Stromal cell of bone marrow (primary cell): Measurements from ENCODE around the gene RNF44.

Experiments
- DNase-seq: peaks from one replicate; pipeline ENCODE4 v3.0.0-alpha.2; 2012; ENCODE audit warnings: low read depth

RNF44 gene

DNA sequence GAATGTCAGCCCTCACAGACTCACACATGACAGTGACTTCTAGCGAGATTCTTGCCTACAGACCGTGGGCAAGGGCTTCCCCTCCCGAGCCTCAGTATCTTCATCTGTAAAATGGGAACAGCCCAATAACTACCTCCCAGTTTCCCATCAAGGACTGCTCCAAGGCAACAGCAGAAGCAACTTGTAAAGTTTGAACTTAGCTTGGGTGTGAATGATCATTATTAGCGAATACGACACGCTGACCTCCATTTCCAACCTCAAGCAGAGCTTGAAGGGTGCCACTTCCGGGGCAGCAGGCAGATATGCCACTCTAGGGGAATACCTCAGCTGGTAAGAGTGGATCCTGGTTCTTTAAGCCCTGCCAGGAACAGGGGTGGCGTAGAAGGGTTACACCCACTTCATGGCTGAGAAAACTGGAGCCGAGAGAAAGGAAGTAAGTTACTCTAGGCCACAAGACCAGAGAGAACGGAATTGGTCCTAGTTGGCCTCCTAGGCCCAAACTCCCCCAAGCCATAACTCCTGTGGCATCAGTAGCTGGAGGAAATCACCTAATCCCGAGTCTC is 2.0 kb downstream of the RNF44 start:
- no peak for DNase-seq

DNA sequence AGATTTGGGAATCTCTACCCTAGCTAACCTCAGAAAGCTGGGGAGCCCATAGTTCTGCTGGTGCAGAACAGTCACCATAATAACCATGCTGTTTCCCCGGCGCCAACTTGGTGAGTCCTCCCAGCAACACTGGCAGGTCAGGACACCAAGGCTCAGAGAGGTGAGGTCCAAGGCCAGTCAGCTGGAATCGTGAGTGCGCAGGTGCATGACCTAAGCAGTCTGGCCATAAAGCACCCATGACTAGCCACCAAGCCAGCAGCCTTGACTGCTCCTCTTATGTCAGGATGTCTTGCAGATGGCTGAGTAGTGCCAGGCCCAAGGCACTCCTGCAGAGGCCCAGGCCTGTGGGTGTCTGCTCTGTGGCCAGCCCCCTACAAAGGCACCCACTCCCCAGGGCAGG is 2.6 kb downstream of the RNF44 start:
- DNase-seq = no peak

DNA sequence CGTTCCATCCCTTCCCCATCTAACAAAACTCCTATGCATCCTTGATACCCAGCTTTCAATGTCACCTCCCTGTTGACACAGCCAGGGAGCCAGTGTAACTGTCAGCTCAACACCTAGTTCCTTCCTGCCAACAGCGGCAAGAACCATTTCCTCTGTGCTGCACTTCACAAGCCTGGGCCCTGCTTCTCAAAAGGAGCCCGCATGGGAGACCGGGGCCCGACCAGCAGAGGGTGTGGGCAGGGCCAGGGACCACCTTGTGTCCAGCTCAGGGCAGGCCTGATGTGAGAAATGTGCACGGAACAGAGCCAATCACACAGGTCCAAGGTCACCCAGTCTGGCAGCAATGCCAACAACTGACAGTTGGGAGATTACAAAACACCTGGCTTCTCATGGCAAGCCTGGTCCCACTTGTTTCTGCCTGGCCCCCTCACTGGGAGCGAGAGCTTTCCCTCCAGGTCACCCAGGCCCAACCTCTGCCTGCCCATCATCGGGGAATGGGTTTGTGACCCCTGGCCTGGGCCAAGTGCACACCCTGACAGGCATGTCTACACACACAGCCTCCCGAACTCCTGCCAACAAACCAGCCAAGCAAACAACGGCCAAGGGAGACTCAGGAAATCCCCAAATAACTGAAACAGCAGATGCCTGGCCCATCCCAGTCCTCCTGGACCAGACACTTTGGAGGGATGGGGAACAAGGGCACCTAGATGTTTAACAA is 3.1 kb downstream of the RNF44 start:
- no peak for DNase-seq

DNA sequence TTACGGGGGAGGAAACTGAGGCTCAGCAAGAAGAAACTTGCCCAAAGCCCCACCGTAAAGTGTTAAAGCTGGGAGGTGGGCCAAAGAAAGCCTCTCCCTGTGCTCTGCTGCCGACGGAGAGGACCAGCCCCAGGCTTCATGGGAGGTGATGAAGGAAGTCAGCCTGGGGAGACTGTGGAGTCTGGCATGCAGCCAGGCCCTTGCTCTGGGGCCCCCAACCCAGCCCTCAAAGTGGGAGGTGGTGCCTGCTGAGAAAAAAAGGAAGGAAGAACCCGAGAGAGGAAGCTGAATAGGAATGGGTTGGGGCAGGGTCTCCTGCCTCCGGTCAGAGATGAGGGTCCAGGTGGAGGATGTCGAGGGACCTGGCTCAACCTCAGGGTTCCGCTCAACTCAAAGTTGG is 3.8 kb downstream of the RNF44 start:
- no peak for DNase-seq

DNA sequence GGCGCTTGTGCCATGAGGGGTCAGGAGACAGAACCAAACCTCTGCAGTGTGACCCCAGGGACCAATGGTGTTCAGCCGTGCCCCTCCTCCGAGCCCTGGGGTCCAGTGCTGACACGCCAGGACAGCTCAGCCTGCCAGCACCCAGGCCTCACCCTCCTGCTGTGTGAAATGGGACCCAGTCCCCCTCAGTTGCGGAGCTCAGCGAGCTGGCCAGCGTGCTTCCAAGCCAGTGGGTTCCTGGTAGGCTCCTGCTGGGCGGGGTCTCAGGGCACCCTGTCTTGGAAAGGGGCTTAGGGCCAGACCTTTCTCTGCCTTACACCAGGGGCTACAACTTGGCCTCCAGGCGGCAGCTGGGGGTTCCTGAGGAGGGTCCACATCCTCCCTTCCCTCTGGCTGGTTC is 4.4 kb downstream of the RNF44 start:
- DNase-seq = no peak

DNA sequence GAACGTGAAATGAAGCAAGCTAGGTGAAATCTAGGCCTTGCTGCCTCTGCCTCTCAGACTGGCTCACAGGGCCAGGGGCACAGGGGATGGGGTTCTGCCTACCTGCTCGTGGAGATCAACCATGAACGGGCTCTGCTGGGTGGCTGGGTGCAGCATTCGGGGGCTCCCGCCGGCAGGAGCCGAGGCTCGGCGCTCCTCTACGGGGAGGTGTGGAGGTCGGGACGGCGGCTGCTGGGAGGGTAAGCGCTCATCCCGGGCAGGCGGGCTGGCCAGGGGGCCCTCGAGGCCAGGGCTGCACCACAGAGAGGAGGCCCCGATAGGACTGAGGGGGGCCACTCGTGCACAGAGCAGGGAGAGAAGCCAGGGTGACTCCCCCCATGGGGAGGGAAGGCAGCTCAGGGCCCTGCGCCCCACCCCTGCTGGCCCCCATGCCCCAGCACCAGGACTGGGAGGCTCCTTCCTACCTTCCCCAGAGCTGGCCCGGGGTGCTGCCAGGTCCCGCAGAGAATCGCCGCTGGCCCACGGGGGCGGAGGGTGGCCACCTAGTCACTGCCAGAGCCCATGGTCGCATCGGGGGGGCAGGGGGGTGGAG is 5.2 kb downstream of the RNF44 start:
- no peak for DNase-seq

DNA sequence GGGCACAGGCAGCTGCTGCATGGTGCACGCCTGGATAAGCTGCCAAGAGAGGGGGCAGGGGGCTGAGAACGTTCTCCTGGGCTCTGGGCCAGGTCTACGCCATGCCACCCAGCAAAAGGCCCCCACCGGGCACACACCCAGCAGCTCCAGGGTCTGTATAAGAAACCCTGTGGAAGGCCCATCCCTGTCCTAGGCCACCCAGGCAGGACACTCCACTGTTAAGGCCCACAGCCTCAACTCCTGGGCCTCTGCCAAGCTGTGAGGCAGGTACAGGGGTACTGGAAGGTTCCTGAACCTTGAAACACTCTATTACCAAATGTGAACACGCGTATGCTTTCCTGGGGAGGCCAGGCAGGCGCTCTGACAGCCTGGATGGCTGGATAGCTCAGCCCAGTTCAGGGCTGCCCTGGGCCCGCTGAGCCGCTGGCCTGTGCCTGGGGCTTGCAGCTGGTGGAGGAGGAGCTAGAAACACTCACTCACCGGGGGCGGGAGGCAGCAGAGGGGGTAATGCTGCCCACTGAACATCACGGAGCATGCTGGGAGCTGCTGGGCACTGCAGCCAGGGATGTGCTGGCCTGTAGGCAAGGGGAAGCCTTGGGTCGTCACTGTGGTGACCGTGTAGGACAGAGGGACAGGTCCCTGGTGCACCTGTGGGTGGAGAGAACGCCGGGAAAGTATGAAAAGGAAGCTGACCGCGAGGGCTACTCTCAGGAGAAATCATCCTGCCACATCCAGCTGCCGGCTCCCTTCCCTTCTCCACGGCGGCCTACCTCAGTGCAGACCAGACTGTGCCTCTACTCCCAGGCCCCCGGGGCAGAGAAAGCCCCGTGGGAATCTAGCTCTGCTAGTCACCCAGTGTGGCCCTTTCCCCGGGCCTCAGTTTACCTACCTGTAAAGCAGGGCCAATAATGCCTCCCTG is 6.0 kb downstream of the RNF44 start:
- DNase-seq = no peak

DNA sequence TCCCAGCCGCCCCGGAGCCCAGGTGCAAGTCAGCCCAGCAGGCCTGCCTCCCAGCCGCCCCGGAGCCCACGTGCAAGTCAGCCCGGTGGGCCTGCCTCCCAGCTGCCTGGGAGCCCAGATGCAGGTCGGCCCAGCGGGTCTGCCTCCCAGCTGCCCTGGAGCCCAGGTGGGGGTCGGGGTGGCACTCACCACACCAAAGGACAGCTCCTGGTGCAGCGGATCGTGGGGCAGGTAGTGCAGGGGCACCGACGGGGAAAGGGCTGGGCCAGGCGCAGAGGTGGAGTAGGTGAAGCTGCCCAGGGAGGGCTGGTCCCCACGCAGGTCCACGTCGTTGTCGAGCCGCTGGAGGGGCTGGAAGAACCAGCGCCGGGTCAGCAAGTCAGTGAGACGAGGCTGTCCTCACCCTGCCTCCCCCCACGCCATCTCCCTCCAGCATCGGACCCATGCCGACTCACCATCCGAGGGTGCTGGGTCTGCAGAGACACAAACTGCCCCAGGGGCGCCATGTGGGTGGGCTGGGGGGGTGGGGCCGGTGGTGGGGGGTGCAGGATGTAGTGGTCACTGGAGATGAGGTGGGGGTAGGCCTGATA is 6.7 kb downstream of the RNF44 start:
- DNase-seq = no peak

DNA sequence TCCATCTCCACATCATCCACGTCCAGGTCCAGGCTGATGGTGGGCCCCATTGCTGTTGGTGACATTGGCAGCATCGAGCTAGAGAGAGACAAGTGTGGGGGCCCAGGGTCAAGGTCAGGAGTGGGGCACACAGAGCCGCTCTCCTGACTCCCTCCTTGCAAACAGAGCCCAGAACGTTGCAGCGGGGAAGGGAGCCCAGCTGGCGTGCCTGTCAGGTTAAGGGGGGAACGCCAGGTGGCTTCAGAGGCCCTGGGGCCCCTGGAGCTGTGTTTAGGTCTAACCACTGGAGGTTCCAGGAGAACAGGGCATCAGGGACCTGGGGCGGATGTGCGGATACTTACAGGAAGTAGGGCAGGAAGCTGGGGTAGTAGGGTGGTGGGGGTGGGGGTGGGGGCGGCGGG is 7.5 kb downstream of the RNF44 start:
- DNase-seq = no peak

DNA sequence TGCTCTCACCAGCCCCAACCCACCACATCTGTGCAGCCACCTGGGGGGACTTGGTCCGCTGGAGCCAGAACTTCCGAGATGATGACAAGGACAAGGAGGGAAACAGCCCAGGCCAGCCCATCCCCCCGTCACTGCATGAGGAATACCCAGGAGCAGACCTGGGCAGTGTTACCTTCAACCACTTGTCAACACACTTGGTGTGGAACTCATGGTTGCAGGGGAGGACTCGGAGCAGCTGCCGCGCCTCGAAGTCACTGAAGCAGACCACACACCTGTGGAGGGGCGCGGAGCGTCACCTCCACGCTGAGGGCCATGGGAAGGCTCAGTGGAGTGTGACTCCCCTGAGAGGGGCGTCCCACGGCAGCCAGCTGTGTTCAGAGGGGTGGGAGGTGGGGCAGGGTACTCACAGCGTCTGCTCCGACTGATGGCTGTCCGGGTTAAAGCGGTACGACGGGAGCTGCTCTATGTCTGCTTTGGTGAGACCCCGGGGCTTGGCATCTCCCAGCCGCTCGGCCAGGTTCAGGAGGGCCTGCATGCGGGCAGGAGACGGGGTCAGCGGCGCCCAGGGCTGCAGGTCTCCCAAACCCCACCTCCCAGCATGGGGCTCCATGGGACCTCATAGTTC is 8.0 kb downstream of the RNF44 start:
- DNase-seq = no peak

DNA sequence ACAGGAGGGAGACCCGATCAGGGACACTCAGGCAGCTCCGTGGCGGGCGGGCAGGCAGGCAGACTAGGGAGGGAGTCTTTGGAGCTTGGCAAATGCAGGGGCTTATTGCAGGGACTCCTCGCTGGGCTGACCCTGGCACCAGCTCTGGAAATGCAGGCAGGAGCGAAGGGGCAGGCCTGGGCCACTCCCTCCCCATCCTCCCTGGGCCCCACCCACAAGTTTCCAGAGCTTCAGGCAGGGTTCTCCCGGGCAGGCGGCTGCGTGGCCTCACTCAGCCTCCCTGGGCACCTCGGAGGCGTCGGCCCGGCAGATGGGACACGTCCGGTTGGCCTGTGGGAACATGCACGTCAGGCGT is 8.5 kb downstream of the RNF44 start:
- DNase-seq = no peak

DNA sequence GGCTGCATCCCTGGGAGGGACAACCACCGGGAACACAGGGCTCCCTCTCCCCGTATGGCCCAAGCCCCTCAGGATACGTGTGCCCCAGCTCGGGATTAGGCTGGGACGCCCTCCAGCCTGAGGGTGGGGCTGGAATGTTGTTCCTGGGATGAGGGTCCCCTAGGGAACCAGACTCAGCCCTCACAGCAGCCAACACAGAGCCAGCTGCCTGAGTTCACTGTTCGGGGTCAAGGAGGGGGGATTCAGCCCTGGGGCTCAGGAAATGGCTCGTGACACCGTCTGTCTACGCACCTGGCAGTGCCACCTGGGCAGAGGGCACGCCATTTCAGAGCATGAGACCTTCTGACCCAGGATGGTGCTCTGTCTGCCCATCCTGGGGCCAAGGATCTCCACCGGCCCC is 8.9 kb downstream of the RNF44 start:
- DNase-seq = no peak

DNA sequence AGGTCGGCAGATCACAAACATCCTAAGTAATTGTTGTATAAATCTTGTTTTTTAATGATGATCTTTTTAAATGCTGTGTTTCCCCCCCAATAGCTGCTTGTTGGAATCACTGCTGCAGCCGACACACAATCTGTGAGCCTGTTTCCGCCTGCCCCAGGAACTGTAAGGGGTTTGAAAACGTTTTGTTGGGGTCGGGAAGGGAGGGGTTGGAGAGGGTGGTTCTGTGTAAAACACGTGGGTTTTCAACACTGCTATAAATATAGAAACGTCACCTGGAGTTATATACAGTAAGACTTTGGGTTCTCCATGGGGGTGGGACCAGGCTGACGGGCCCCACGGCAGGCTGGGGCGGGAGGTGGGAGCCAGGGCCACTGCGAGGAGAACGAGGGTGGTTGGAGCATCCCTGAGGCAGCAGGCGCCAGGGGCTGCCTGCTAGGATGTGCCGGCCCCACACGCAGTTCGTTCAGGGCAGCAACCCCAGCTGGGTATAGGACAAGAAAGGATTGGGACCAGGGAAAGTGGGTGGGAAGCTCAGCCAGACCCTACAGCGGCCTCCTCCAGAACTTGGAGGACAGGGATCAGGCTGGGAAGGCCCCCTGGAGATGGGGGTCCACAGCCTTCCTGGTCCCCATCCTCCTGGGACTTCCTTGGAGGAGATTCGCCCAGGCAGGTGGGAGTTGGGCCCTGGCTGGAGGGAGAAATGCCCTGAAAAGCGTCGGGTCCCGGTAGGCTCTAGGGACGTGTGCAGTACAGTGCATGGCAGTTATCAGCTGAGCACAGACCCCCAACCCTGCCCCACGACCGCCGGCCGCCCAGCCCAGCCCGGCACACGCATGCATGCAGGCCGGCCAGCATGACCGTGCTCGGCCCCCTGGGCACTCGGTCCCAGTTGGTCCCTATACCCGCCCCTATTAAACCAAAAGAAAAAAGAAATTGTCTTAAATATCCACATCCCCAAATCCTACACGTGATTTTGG is 9.7 kb downstream of the RNF44 start:
- no peak for DNase-seq

DNA sequence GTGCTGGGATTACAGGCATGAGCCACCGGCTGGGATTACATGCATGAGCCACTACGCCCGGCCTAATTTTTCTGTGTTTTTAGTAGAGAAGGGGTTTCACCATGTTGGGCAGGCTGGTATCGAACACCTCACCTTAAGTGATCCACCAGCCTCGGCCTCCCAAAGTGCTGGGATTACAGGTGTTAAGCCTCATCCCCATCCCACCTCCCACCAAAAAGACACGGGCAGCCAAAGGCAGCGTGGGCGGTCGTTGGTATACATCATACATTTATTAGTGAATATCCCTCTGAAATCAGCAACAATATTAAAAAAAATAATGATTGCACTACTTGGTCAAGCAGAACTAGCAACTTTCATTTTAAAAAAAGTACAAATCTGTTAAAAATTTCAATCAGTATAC is 10.7 kb downstream of the RNF44 start:
- DNase-seq = no peak

DNA sequence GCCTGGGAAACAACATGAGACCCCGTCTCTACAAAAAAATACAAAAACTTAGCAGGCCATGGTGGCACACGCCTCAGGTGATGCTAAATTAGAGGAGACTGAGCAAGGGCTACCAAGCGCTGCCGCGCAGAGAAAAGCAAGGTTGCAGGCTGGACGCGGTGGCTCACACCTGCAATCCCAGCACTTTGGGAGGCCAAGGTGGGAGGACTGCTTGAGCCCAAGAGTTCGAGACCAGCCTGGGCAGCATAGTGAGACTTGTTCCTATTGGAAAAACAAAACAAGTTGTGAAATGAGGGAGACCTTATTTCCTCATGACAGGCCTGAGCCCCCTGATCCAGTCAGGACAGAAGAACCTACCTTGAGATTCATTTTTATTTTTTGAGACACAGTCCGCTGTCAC is 11.5 kb downstream of the RNF44 start:
- no peak for DNase-seq

DNA sequence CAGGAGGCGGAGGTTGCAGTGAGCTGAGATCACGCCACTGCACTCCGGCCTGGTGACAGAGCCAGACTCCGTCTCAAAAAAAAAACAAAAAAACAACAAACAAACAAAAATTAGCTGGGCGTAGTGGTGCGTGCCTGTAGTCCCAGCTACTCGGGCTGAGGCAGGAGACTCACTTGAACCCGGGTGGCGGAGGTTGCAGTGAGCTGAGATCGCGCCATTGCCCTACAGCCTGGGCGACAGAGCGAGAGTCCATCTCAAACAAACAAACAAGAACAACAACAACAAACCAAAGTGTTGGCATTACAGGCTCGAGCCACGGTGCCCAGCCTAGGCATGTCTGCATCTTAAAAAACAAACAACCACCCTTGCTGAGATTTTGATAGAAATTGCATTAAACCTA is 12.2 kb downstream of the RNF44 start:
- DNase-seq = no peak

DNA sequence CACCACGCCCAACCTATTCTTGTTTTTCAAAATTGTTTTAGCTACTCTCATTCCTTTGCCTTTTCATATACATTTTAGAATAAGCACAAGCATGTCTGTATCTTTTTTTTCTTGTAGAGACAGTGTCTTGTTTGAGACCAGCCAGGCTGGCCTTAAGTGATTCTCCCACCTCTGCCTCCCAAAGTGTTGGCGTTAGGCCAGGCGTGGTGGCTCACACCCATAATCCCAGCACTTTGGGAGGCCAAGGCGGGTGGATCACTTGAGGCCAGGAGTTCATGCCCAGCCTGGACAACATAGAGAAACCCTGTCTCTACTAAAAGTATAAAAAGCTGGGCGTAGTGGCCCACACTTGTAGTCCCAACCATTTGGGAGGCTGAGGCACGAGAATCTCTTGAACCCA is 13.1 kb downstream of the RNF44 start:
- DNase-seq = no peak

DNA sequence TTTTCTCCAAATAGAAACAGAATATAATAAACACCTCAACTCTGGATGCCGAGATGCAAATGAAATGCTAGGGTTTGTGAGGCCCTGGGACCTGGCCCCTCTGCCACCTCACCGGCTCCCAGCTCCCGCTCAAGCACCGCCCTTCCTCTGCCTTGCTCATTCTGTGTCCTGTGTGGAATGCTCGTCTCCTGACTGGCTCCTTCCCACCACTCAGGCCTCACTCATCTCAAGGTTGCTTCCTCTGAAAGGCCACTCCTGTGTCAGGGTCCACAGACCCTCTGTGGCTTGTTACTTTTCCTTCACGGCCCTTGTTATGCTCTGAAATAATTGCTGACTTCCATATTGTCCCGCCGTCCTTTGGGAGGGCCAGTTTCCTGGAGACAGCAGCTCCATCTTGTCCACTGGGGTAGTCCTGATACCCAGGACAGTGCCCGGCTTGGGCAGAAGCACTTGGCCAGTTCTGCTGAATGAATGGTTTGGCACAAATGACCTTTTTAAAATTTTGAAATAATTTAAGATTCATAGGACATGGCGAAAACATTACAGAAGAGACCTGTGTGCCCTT is 15.4 kb downstream of the RNF44 start:
- no peak for DNase-seq

DNA sequence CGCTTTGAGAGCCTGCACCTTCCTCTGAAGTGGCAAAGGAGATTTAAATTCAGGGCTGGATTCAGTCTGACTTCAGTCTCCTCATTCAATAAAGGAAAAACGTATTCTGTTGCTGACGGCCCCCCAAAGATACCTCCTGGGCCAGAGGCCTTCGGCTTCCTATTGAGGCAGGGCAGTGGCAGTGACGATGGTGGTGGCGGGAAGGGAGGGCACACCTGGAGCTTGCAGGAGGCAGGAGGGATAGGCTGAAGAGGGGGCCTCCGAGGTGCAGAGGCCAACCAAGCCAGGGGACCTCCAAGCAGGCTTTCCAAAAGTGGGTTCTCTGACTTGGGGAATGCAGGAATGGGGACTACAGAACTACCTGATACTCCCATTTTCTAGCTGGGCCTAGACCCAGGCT is 15.9 kb downstream of the RNF44 start:
- no peak for DNase-seq
